NT2/D1 (cell line): ENCODE results near the gene KCNJ12.

ENCODE experiments used
- DNase-seq: peaks from one replicate; pipeline ENCODE4 v3.0.0-alpha.2; 2011; ENCODE audit warnings: low read depth, low spot score
- H3K27me3 ChIP-seq: 2 replicates; pipeline ENCODE4 v1.6.0; 2011; ENCODE audit warnings: mild to moderate bottlenecking; ENCODE audit not compliant: insufficient read length, insufficient read depth
- H3K36me3 ChIP-seq: 2 replicates; pipeline ENCODE4 v1.6.1; 2011; ENCODE audit warnings: mild to moderate bottlenecking, low read length, mixed read lengths; ENCODE audit not compliant: insufficient read depth, insufficient read length
- H3K4me1 ChIP-seq: 2 replicates; pipeline ENCODE4 v1.5.1; 2011; ENCODE audit not compliant: insufficient read depth, insufficient read length
- H3K4me3 ChIP-seq: 2 replicates; pipeline ENCODE4 v1.5.1; 2011; ENCODE audit warnings: low read depth; ENCODE audit not compliant: insufficient read length
- H3K9ac ChIP-seq: 2 replicates; pipeline ENCODE4 v1.6.0; 2011; ENCODE audit warnings: low read depth; ENCODE audit not compliant: insufficient read length
- H3K9me3 ChIP-seq: 2 replicates; pipeline ENCODE4 v1.5.1; 2011; ENCODE audit warnings: mild to moderate bottlenecking, low read length; ENCODE audit not compliant: insufficient read depth
- SUZ12 ChIP-seq: IDR thresholded peaks from 2 replicates; pipeline ENCODE4 v1.6.1; 2011; ENCODE audit not compliant: insufficient read length, insufficient read depth; ENCODE audit errors: extremely low read depth
- YY1 ChIP-seq: IDR thresholded peaks from 2 replicates; pipeline ENCODE4 v1.6.1; 2011; ENCODE audit not compliant: insufficient read length, insufficient read depth
- ZNF274 ChIP-seq: IDR thresholded peaks from 2 replicates; pipeline ENCODE4 v1.6.1; 2011; ENCODE audit warnings: mild to moderate bottlenecking, low read depth, low read length

Gene KCNJ12

GRCh38 chr17:21356537-21357127 lies 19.5 kb upstream of the KCNJ12 start:
- DNase-seq, result no peak
- peaks cover 23% of the 10 kb centered on the region for H3K4me1 ChIP-seq
- no peaks in the 10 kb centered on the region for H3K36me3 ChIP-seq
- peaks cover 13% of the 10 kb centered on the region for H3K27me3 ChIP-seq
- TF ChIP-seq SUZ12 (no peak), ZNF274 (no peak), YY1 (no peak)
- H3K9me3 ChIP-seq, result no peaks in the 10 kb centered on the region
- H3K9ac ChIP-seq, result no peak overlapping the region
- H3K4me3 ChIP-seq, result no peak overlapping the region

- no peaks in the 10 kb centered on the region for H3K36me3 ChIP-seq
Measured at GRCh38 chr17:21357281-21357680, 18.9 kb upstream of the KCNJ12 start.

GRCh38 chr17:21357696-21358656 lies 18.2 kb upstream of the KCNJ12 start:
- Histone ChIP-seq H3K36me3 (no peaks in the 10 kb centered on the region), H3K27me3 (peaks cover 24% of the 10 kb centered on the region)

More at GRCh38 chr17:21357281-21357680, 18.9 kb upstream of the KCNJ12 start:
- Histone ChIP-seq H3K4me1 (peaks cover 20% of the 10 kb centered on the region), H3K4me3 (no peak overlapping the region), H3K9me3 (no peaks in the 10 kb centered on the region), H3K27me3 (peaks cover 17% of the 10 kb centered on the region), H3K9ac (no peak overlapping the region)
- TF ChIP-seq SUZ12 (no peak), YY1 (no peak), ZNF274 (no peak)
- no peak for DNase-seq

GRCh38 chr17:21358682-21359482 lies 17.3 kb upstream of the KCNJ12 start:
- Histone ChIP-seq H3K9me3 (no peaks in the 10 kb centered on the region), H3K27me3 (peaks cover 31% of the 10 kb centered on the region), H3K4me1 (peaks cover 17% of the 10 kb centered on the region), H3K9ac (no peak overlapping the region), H3K36me3 (no peaks in the 10 kb centered on the region), H3K4me3 (no peak overlapping the region)
- DNase-seq, result no peak
- no peak for TF ChIP-seq SUZ12
- TF ChIP-seq YY1, result no peak
- no peak for TF ChIP-seq ZNF274

More at GRCh38 chr17:21357696-21358656, 18.2 kb upstream of the KCNJ12 start:
- H3K4me3 ChIP-seq, result no peak overlapping the region
- TF ChIP-seq ZNF274, result no peak
- TF ChIP-seq SUZ12, result no peak
- TF ChIP-seq YY1, result no peak
- no peaks in the 10 kb centered on the region for H3K9me3 ChIP-seq
- no peak for DNase-seq
- H3K4me1 ChIP-seq, result peaks cover 20% of the 10 kb centered on the region
- peak overlapping the region; percentile 3 for H3K9ac ChIP-seq

GRCh38 chr17:21359483-21359840 lies 16.7 kb upstream of the KCNJ12 start:
- no peak overlapping the region for H3K9ac ChIP-seq
- peaks cover 31% of the 10 kb centered on the region for H3K27me3 ChIP-seq
- H3K4me1 ChIP-seq, result peaks cover 17% of the 10 kb centered on the region
- H3K36me3 ChIP-seq, result no peaks in the 10 kb centered on the region
- no peak overlapping the region for H3K4me3 ChIP-seq
- TF ChIP-seq YY1, result no peak
- TF ChIP-seq SUZ12, result no peak
- no peak for TF ChIP-seq ZNF274
- DNase-seq, result no peak
- no peaks in the 10 kb centered on the region for H3K9me3 ChIP-seq

GRCh38 chr17:21360048-21360447 lies 16.1 kb upstream of the KCNJ12 start:
- TF ChIP-seq ZNF274 (no peak), YY1 (no peak)
- peaks cover 17% of the 10 kb centered on the region for H3K4me1 ChIP-seq
- no peaks in the 10 kb centered on the region for H3K9me3 ChIP-seq
- no peaks in the 10 kb centered on the region for H3K36me3 ChIP-seq
- H3K4me3 ChIP-seq, result no peak overlapping the region
- no peak overlapping the region for H3K9ac ChIP-seq
- DNase-seq, result no peak
- peaks cover 31% of the 10 kb centered on the region for H3K27me3 ChIP-seq
